ENCODE results near the gene IFRD1. TPM values are rescaled to one million over a fixed set of nuclear protein-coding genes. Genes with fewer than 3 reads are reported as not detected.

IFRD1 gene
- total RNA-seq, 5 donors from 2014 or later (not counting 1 experiment from before 2014, with no cell fraction given), result 45.0 to 268 (median 52.1) TPM

DNA sequence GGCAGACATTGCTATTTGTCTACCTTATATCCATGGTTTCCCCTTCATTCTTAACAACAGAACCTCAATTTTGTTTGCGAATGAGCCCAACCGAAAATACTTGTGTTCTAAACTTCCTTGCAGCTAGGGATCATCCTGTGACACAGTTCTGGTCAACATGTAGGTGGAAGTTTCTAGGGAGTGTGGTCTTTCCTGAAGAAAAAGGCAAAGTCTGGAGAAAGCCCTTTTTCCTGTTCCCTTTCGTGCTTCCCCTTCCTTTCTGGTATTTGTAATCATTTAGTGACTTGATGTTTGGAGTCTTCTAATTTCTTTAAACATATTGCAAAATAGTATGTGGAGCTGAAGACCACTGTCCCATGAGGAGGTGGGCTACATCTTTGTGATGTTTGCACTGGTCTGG, 2.9 kb upstream of the IFRD1 start:
- DNase-seq, result no peak
- Mint-ChIP-seq H3K36me3 (no peaks in the 10 kb centered on the region), H3K27me3 (no peaks in the 10 kb centered on the region), H3K4me3 (no peak overlapping the region), H3K9me3 (no peaks in the 10 kb centered on the region), H3K27ac (no peak overlapping the region), H3K4me1 (peaks cover 26 to 38% (median 29%) of the 10 kb centered on the region in 3 donors)
- no peaks in the 10 kb centered on the region for H3K36me3 ChIP-seq (ENCODE audit: control insufficient read depth in 2 of 2, extremely low read depth in 1 of 2, insufficient read depth in 1 of 2, low read length in 1 of 2)
- H3K9me3 ChIP-seq, result no peaks in the 10 kb centered on the region
- POLR2A ChIA-PET, result no interaction called here
- H3K4me1 ChIP-seq (ENCODE audit: control insufficient read depth in 1 of 2, extremely low read depth in 1 of 2, insufficient read depth in 2 of 2, low read length in 2 of 2), result peaks cover 5 to 19% of the 10 kb centered on the region in 2 experiments
- no peak overlapping the region for H3K4me3 ChIP-seq (ENCODE audit: control insufficient read depth in 1 of 2, extremely low read depth in 1 of 2, low read length in 1 of 2)
- H3K27ac ChIP-seq (ENCODE audit: low read length), result no peak overlapping the region
- CTCF ChIA-PET, result no interaction called here
- H3K27me3 ChIP-seq (replicated peaks in 1 of 2; ENCODE audit: control insufficient read depth in 2 of 2, extremely low read depth in 1 of 2, insufficient read depth in 2 of 2, low read length in 1 of 2), result no peaks in the 10 kb centered on the region
- no CpG with 5 or more reads among the region's 3 CpGs for WGBS (ENCODE audit: insufficient coverage)
- ATAC-seq (replicated peaks in 1 of 4), result no peak

GRCh38 chr7:112448381-112448780, 1.9 kb upstream of the IFRD1 start:
- CTCF ChIA-PET, result interaction anchor here in 1 of 2 donors (0.8 kb wide), 1 partner anchor 21 kb away, joined by 3 read pairs; no protein-coding TSS in a partner anchor
- H3K36me3 Mint-ChIP-seq, result no peaks in the 10 kb centered on the region
- peaks cover 33 to 48% (median 37%) of the 10 kb centered on the region in 3 donors for H3K4me1 Mint-ChIP-seq
- no peak overlapping the region for H3K27ac ChIP-seq (ENCODE audit: low read length)
- POLR2A ChIA-PET, result interaction anchor here in 1 of 2 donors (0.8 kb wide), 1 partner anchor 8 kb away, joined by 6 read pairs; no protein-coding TSS in a partner anchor
- no peaks in the 10 kb centered on the region for H3K9me3 ChIP-seq
- WGBS (ENCODE audit: insufficient coverage), result 80% methylated on average over 1 of the region's 2 CpGs
- H3K4me3 Mint-ChIP-seq, result peak overlapping the region in 2 of 3 donors; percentile 99
- H3K27ac Mint-ChIP-seq, result peak overlapping the region; percentile 64 to 97
- no peaks in the 10 kb centered on the region for H3K9me3 Mint-ChIP-seq
- peaks cover 7 to 19% of the 10 kb centered on the region in 2 experiments for H3K4me1 ChIP-seq (ENCODE audit: control insufficient read depth in 1 of 2, extremely low read depth in 1 of 2, insufficient read depth in 2 of 2, low read length in 2 of 2)
- DNase-seq, result no peak
- H3K4me3 ChIP-seq (ENCODE audit: control insufficient read depth in 1 of 2, extremely low read depth in 1 of 2, low read length in 1 of 2), result no peak overlapping the region
- no peak for ATAC-seq (replicated peaks in 1 of 4)
- no peaks in the 10 kb centered on the region for H3K27me3 ChIP-seq (replicated peaks in 1 of 2; ENCODE audit: control insufficient read depth in 2 of 2, extremely low read depth in 1 of 2, insufficient read depth in 2 of 2, low read length in 1 of 2)
- no peaks in the 10 kb centered on the region for H3K27me3 Mint-ChIP-seq
- no peaks in the 10 kb centered on the region for H3K36me3 ChIP-seq (ENCODE audit: control insufficient read depth in 2 of 2, extremely low read depth in 1 of 2, insufficient read depth in 1 of 2, low read length in 1 of 2)

- Mint-ChIP-seq H3K9me3 (no peaks in the 10 kb centered on the region), H3K36me3 (no peaks in the 10 kb centered on the region), H3K27me3 (no peaks in the 10 kb centered on the region), H3K4me1 (peaks cover 38 to 52% (median 40%) of the 10 kb centered on the region in 3 donors), H3K27ac (peak overlapping the region; percentile 97 to 98), H3K4me3 (peak overlapping the region; percentile 94 to 99 (median 99))
- H3K4me3 ChIP-seq (ENCODE audit: control insufficient read depth in 1 of 2, extremely low read depth in 1 of 2, low read length in 1 of 2), result no peak overlapping the region
- no peak overlapping the region for H3K27ac ChIP-seq (ENCODE audit: low read length)
- WGBS (ENCODE audit: insufficient coverage), result 77% methylated on average over 3 of the region's 3 CpGs
- no peaks in the 10 kb centered on the region for H3K9me3 ChIP-seq
- no peaks in the 10 kb centered on the region for H3K27me3 ChIP-seq (replicated peaks in 1 of 2; ENCODE audit: control insufficient read depth in 2 of 2, extremely low read depth in 1 of 2, insufficient read depth in 2 of 2, low read length in 1 of 2)
- ATAC-seq (replicated peaks in 1 of 4), result no peak
- peaks cover 7 to 19% of the 10 kb centered on the region in 2 experiments for H3K4me1 ChIP-seq (ENCODE audit: control insufficient read depth in 1 of 2, extremely low read depth in 1 of 2, insufficient read depth in 2 of 2, low read length in 2 of 2)
- ChIA-PET CTCF (interaction anchor here in 1 of 2 donors (0.8 kb wide), 1 partner anchor 21 kb away, joined by 3 read pairs; no protein-coding TSS in a partner anchor), POLR2A (interaction anchor here (0.6 to 4.8 kb wide), 3 partner anchors 14 to 491 kb away, joined by 3 to 37 read pairs (median 4); a partner anchor contains a TSS)
- DNase-seq, result no peak
- H3K36me3 ChIP-seq (ENCODE audit: control insufficient read depth in 2 of 2, extremely low read depth in 1 of 2, insufficient read depth in 1 of 2, low read length in 1 of 2), result no peaks in the 10 kb centered on the region
These were observed 1.4 kb upstream of the IFRD1 start for GRCh38 chr7:112448891-112449290.

DNA sequence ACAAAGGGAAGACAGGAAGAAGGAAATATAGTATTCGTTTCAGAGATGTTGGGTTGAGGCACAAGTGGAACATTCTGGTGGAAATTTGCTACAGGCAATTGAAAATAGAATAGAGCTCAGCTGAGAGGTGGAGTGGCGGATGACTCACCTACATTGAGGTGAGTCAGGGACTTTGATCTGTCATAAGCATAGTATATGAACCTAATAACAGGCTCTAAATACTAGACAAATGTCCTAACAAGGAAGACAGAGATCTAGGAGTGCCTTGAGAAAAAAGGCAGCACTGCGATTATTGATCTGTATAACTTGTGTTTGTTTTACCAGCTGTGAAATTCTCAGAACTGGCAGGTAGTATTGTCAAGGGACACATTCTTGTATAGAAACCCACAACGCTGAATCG, 907 bp upstream of the IFRD1 start:
- no peaks in the 10 kb centered on the region for H3K36me3 Mint-ChIP-seq
- POLR2A ChIA-PET, result interaction anchor here (0.6 to 4.8 kb wide), 5 partner anchors 10 to 490 kb away, joined by 3 to 37 read pairs (median 8); a partner anchor contains a TSS
- H3K4me1 ChIP-seq (ENCODE audit: control insufficient read depth in 1 of 2, extremely low read depth in 1 of 2, insufficient read depth in 2 of 2, low read length in 2 of 2), result peaks cover 7 to 22% of the 10 kb centered on the region in 2 experiments
- no peaks in the 10 kb centered on the region for H3K36me3 ChIP-seq (ENCODE audit: control insufficient read depth in 2 of 2, extremely low read depth in 1 of 2, insufficient read depth in 1 of 2, low read length in 1 of 2)
- DNase-seq, result peak in 8 of 35 experiments; percentile 4 to 49 (median 18)
- CTCF ChIA-PET, result interaction anchor here in 1 of 2 donors (0.8 kb wide), 1 partner anchor 20 kb away, joined by 3 read pairs; no protein-coding TSS in a partner anchor
- H3K27me3 ChIP-seq (replicated peaks in 1 of 2; ENCODE audit: control insufficient read depth in 2 of 2, extremely low read depth in 1 of 2, insufficient read depth in 2 of 2, low read length in 1 of 2), result no peaks in the 10 kb centered on the region
- peaks cover 38 to 54% (median 40%) of the 10 kb centered on the region in 3 donors for H3K4me1 Mint-ChIP-seq
- peak overlapping the region; percentile 94 to 99 (median 99) for H3K4me3 Mint-ChIP-seq
- peak in 3 of 4 experiments; percentile 20 to 34 (median 26) for ATAC-seq (replicated peaks in 1 of 4)
- no peaks in the 10 kb centered on the region for H3K9me3 ChIP-seq
- H3K27ac ChIP-seq (ENCODE audit: low read length), result peak overlapping the region; percentile 99
- no CpG with 5 or more reads among the region's 5 CpGs for WGBS (ENCODE audit: insufficient coverage)
- peak overlapping the region; percentile 96 to 98 for H3K4me3 ChIP-seq (ENCODE audit: control insufficient read depth in 1 of 2, extremely low read depth in 1 of 2, low read length in 1 of 2)
- no peaks in the 10 kb centered on the region for H3K9me3 Mint-ChIP-seq
- H3K27ac Mint-ChIP-seq, result peak overlapping the region; percentile 97 to 98
- H3K27me3 Mint-ChIP-seq, result no peaks in the 10 kb centered on the region

DNA sequence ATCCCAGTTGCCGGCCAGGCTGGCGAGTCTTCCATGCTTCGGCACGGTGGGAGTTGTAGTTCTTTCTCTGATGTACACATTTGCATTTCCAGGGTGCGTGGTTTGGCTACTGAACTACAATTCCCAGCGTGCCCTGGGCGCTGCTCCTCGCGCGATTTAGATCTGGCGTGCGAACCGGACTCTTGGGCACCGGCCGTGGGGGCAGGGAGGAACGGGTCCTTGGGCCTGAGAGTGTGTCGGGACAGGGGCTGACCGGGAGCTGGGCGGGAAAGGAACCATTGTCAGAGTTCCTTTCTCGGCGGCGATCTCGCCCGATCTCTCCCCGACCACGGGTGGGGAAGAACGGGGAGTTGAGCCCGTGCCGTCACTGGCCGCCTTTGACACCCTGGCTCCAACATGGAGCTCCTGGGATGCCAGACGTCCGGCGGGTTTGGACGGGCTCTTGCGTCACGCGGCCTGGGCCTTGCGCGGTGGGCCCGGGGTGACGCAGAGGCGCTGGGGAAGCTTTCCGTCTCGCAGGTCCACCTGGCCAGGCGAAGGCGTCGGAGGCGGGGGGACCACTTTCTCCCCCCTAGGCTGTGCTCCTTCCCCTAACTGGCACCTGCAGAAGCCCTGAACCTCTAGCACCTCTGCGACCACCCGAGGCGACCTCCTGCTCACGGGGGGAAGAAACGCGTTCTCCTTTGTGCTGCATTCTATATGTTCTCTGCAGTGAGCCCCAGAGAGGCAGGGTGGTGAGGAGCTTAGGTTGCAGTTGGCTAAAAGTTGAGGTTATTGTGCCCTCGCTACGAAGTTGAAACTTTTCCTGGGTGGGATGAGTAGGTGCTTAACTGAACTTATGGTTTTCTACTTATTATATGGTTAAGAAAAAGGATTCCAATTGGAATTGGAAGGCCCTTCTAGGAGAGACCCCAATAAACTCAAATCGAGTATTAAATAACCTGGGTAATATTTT, 824 bp downstream of the IFRD1 start:
- CTCF ChIA-PET, result interaction anchor here (0.6 to 1.3 kb wide), 2 partner anchors 489 to 717 kb away, joined by 3 read pairs; a partner anchor contains a TSS
- H3K4me3 Mint-ChIP-seq, result peak overlapping the region; percentile 94 to 99 (median 99)
- H3K4me1 Mint-ChIP-seq, result peaks cover 41 to 58% (median 46%) of the 10 kb centered on the region in 3 donors
- no peaks in the 10 kb centered on the region for H3K9me3 Mint-ChIP-seq
- POLR2A ChIA-PET, result interaction anchor here (0.6 to 4.8 kb wide), 13 partner anchors 8 to 489 kb away, joined by 3 to 37 read pairs (median 6); a partner anchor contains a TSS
- Histone ChIP-seq H3K4me3 (ENCODE audit: control insufficient read depth in 1 of 2, extremely low read depth in 1 of 2, low read length in 1 of 2) (peak overlapping the region; percentile 96 to 98), H3K27ac (ENCODE audit: low read length) (peak overlapping the region; percentile 99), H3K36me3 (ENCODE audit: control insufficient read depth in 2 of 2, extremely low read depth in 1 of 2, insufficient read depth in 1 of 2, low read length in 1 of 2) (peaks cover 0 to 3% of the 10 kb centered on the region in 2 donors), H3K27me3 (replicated peaks in 1 of 2; ENCODE audit: control insufficient read depth in 2 of 2, extremely low read depth in 1 of 2, insufficient read depth in 2 of 2, low read length in 1 of 2) (no peaks in the 10 kb centered on the region), H3K9me3 (no peaks in the 10 kb centered on the region), H3K4me1 (ENCODE audit: control insufficient read depth in 1 of 2, extremely low read depth in 1 of 2, insufficient read depth in 2 of 2, low read length in 2 of 2) (peaks cover 7 to 22% of the 10 kb centered on the region in 2 experiments)
- peak overlapping the region; percentile 97 to 98 for H3K27ac Mint-ChIP-seq
- no peaks in the 10 kb centered on the region for H3K27me3 Mint-ChIP-seq
- DNase-seq (peak; percentile 66 to 92 (median 84)), ATAC-seq (replicated peaks in 1 of 4) (peak; percentile 79 to 85 (median 83))
- H3K36me3 Mint-ChIP-seq, result peaks cover 6% of the 10 kb centered on the region
- WGBS (ENCODE audit: insufficient coverage), result under 1% methylated on average over 46 of the region's 57 CpGs

Measured in T-cell (primary cell).